Neural crest cell (in vitro differentiated cells): ENCODE measurements around the gene DLG3. TPM values are rescaled to one million over a fixed set of nuclear protein-coding genes. Genes with fewer than 3 reads are reported as not detected.

ENCODE experiments used
- DNase-seq: peaks from one replicate; pipeline ENCODE4 v3.0.0; 2021; ENCODE audit warnings: low read depth, mixed read lengths, low spot score
- H3K27ac Mint-ChIP-seq: one replicate; pipeline ENCODE4 v1.8.0; 2021; ENCODE audit warnings: mild to moderate bottlenecking, mixed read lengths; ENCODE audit not compliant: unreplicated experiment
- H3K27me3 Mint-ChIP-seq: 2 replicates; pipeline ENCODE4 v1.8.0; 2021; ENCODE audit warnings: low read depth, mild to moderate bottlenecking, mixed read lengths
- H3K36me3 Mint-ChIP-seq: 2 replicates; pipeline ENCODE4 v1.8.0; 2021; ENCODE audit warnings: low read depth, mild to moderate bottlenecking, mixed read lengths
- H3K4me1 Mint-ChIP-seq: 2 replicates; pipeline ENCODE4 v1.8.0; 2021; ENCODE audit warnings: mixed read lengths
- H3K4me3 Mint-ChIP-seq: one replicate; pipeline ENCODE4 v1.8.0; 2021; ENCODE audit warnings: mild to moderate bottlenecking, mixed read lengths
- H3K9me3 Mint-ChIP-seq: 2 replicates; pipeline ENCODE4 v1.8.0; 2021; ENCODE audit warnings: mixed read lengths
- total RNA-seq: library from RNA; stranded (reverse); gene quantifications from 2 replicates; pipeline ENCODE4 v1.2.1, GENCODE V29; 2021
- TF ChIP-seq, protein P1 (sequence below): fragments of 200-600 bp; sonication (generic); conservative IDR thresholded peaks from 2 replicates; pipeline ENCODE4 v1.5.0; 2021; ENCODE audit warnings: antibody characterized with exemption, mild to moderate bottlenecking

Gene DLG3
- total RNA-seq, 1 donor from 2014 or later: 54.3 TPM

DNA sequence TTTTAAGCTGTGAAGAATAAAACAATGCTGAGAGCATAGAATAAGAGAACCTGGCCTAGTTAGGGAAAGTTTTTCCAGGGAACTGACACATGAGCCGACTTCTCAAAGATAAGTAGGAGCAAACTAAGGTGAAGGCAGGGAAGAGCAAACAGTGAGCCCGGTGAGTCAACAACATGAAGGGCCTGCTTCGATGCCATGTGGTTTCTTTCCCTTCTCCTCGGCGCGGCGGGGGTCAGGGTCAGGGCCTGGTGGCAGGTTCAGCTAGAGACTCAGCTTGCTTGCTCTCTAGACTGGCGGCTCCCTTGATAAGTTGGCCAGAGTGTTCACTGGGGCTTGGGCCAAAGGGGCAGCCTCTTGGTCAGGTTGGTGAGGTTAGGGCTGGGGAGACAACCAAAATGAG lies 81.1 kb downstream of the DLG3 start:
- H3K4me1 Mint-ChIP-seq: peaks cover 5% of the 10 kb centered on the region
- H3K9me3 Mint-ChIP-seq: peaks cover 8% of the 10 kb centered on the region
- H3K27me3 Mint-ChIP-seq: no peaks in the 10 kb centered on the region
- TF ChIP-seq, protein P1, sequence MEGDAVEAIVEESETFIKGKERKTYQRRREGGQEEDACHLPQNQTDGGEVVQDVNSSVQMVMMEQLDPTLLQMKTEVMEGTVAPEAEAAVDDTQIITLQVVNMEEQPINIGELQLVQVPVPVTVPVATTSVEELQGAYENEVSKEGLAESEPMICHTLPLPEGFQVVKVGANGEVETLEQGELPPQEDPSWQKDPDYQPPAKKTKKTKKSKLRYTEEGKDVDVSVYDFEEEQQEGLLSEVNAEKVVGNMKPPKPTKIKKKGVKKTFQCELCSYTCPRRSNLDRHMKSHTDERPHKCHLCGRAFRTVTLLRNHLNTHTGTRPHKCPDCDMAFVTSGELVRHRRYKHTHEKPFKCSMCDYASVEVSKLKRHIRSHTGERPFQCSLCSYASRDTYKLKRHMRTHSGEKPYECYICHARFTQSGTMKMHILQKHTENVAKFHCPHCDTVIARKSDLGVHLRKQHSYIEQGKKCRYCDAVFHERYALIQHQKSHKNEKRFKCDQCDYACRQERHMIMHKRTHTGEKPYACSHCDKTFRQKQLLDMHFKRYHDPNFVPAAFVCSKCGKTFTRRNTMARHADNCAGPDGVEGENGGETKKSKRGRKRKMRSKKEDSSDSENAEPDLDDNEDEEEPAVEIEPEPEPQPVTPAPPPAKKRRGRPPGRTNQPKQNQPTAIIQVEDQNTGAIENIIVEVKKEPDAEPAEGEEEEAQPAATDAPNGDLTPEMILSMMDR: no peak
- no peak for DNase-seq
- H3K36me3 Mint-ChIP-seq: no peaks in the 10 kb centered on the region
- H3K4me3 Mint-ChIP-seq: no peak overlapping the region
- no peak overlapping the region for H3K27ac Mint-ChIP-seq

DNA sequence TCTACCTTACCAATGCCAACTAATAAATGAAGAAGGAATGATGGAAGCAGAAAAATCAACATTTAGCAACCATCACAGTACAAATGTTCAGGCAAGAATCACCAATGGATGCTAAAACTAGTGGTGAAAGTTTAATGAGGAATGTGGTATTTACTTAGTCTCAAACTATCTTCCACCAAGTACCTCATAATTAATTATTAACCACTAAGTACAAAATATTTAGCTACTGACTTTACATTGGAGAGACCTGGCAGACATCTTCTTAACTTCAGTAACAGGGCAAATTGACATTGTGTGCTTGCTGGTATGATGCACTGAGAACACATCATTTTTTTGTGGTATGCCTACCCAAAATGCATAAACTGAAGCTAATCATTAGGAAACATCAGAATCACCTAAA lies 82.4 kb downstream of the DLG3 start:
- Mint-ChIP-seq H3K4me1 (peaks cover 5% of the 10 kb centered on the region), H3K36me3 (peaks cover under 1% of the 10 kb centered on the region), H3K27ac (no peak overlapping the region), H3K9me3 (peaks cover 5% of the 10 kb centered on the region), H3K27me3 (no peaks in the 10 kb centered on the region), H3K4me3 (no peak overlapping the region)
- no peak for DNase-seq
- TF ChIP-seq, protein P1: no peak

- Mint-ChIP-seq H3K27ac (no peak overlapping the region), H3K4me3 (no peak overlapping the region), H3K36me3 (peaks cover 3% of the 10 kb centered on the region), H3K4me1 (peaks cover 5% of the 10 kb centered on the region), H3K27me3 (no peaks in the 10 kb centered on the region), H3K9me3 (peaks cover 5% of the 10 kb centered on the region)
- no peak for DNase-seq
- TF ChIP-seq, protein P1: no peak
These were observed 83.1 kb downstream of the DLG3 start for GRCh38 chrX:70527610-70528345.

DNA sequence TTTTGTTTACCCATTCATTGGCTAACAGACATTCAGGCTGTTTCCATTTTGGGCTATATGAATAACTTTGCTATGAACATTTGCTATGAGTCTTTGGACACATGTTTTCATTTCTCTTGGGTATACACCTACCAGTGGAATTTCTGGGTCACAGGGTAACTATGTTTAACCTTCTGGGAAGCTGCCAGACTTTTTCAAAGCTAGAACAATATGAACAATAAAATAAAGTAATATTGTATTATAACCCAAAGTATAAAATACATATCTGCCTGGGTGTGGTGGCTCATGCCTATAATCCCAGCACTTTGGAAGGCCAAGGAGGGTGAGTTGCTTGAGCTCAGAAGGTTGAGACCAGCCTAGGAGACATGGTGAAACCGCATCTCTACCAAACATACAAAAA lies 90.6 kb downstream of the DLG3 start:
- H3K27me3 Mint-ChIP-seq: peaks cover 3% of the 10 kb centered on the region
- peaks cover 4% of the 10 kb centered on the region for H3K4me1 Mint-ChIP-seq
- H3K36me3 Mint-ChIP-seq: peaks cover 7% of the 10 kb centered on the region
- no peak overlapping the region for H3K4me3 Mint-ChIP-seq
- H3K27ac Mint-ChIP-seq: no peak overlapping the region
- no peak for DNase-seq
- H3K9me3 Mint-ChIP-seq: peaks cover 17% of the 10 kb centered on the region
- TF ChIP-seq, protein P1: no peak

DNA sequence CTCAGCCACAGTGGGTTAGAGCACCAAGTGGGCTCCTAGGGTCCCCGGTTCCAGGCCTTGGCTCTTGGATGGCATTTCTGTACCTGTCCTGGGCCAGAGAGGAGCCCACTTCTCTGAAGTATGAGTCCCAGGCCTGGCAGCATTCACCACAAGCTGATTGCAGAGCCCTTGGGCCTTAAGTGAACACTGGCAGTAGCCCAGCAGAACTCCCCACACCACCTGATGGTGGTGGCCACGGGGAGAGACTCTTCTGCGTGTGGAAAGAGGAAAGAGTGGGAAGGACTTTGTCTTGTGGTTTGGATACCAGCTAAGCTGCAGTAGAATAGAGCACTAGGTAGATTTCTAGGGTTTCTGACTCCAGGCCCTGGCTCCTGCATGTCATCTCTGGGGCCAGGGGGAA lies 104.8 kb downstream of the DLG3 start:
- Mint-ChIP-seq H3K27me3 (no peaks in the 10 kb centered on the region), H3K4me1 (no peaks in the 10 kb centered on the region), H3K27ac (no peak overlapping the region), H3K4me3 (no peak overlapping the region), H3K9me3 (peaks cover 3% of the 10 kb centered on the region), H3K36me3 (no peaks in the 10 kb centered on the region)
- TF ChIP-seq, protein P1: no peak
- DNase-seq: no peak
